Measurements from ENCODE around the gene RPL14.

RPL14 gene

GRCh38 chr3:40417845-40418543 is 39.1 kb upstream of the RPL14 start:
- no peaks in the 10 kb centered on the region for H3F3A ChIP-seq (ENCODE audit: insufficient read depth, low read length)
- H3K4me3 ChIP-seq (ENCODE audit: low read depth, low read length, poor library complexity, severe bottlenecking): no peak overlapping the region
- no peak overlapping the region for H3K27ac ChIP-seq (ENCODE audit: low read depth, low read length, poor library complexity, severe bottlenecking)
- H3K9me2 ChIP-seq (ENCODE audit: low read depth, low read length): no peaks in the 10 kb centered on the region
- H3K4me2 ChIP-seq (ENCODE audit: low read length): no peak overlapping the region
- no peaks in the 10 kb centered on the region for H3K36me3 ChIP-seq (ENCODE audit: insufficient read depth, low read length)
- H3K27me3 ChIP-seq (ENCODE audit: insufficient read depth, low read length): no peaks in the 10 kb centered on the region
- no peaks in the 10 kb centered on the region for H3K79me2 ChIP-seq (ENCODE audit: insufficient read depth, low read length)
- H3K9ac ChIP-seq (ENCODE audit: low read length): no peak overlapping the region
- H3K9me3 ChIP-seq (ENCODE audit: low read length): no peaks in the 10 kb centered on the region
- no peaks in the 10 kb centered on the region for H3K4me1 ChIP-seq (ENCODE audit: insufficient read depth, low read length, severe bottlenecking)
- TF ChIP-seq EZH2 (IDR thresholded peaks at IDR 0.05; ENCODE audit: borderline replicate concordance, low read length) (no peak), CTCF (IDR thresholded peaks at IDR 0.05; ENCODE audit: low read length) (no peak)
- H4K20me1 ChIP-seq (ENCODE audit: insufficient read depth, low read length): no peaks in the 10 kb centered on the region
- no peak overlapping the region for H2AFZ ChIP-seq (ENCODE audit: low read length)

- no peaks in the 10 kb centered on the region for H3K9me2 ChIP-seq (ENCODE audit: low read depth, low read length)
- no peak overlapping the region for H3K4me3 ChIP-seq (ENCODE audit: low read depth, low read length, poor library complexity, severe bottlenecking)
- no peak overlapping the region for H3K9ac ChIP-seq (ENCODE audit: low read length)
- no peaks in the 10 kb centered on the region for H3F3A ChIP-seq (ENCODE audit: insufficient read depth, low read length)
- no peak overlapping the region for H3K4me2 ChIP-seq (ENCODE audit: low read length)
- no peaks in the 10 kb centered on the region for H3K9me3 ChIP-seq (ENCODE audit: low read length)
- no peaks in the 10 kb centered on the region for H3K36me3 ChIP-seq (ENCODE audit: insufficient read depth, low read length)
- no peaks in the 10 kb centered on the region for H3K4me1 ChIP-seq (ENCODE audit: insufficient read depth, low read length, severe bottlenecking)
- H3K79me2 ChIP-seq (ENCODE audit: insufficient read depth, low read length): no peaks in the 10 kb centered on the region
- H3K27me3 ChIP-seq (ENCODE audit: insufficient read depth, low read length): no peaks in the 10 kb centered on the region
- no peak overlapping the region for H3K27ac ChIP-seq (ENCODE audit: low read depth, low read length, poor library complexity, severe bottlenecking)
- no peak overlapping the region for H2AFZ ChIP-seq (ENCODE audit: low read length)
- TF ChIP-seq CTCF (IDR thresholded peaks at IDR 0.05; ENCODE audit: low read length) (no peak), EZH2 (IDR thresholded peaks at IDR 0.05; ENCODE audit: borderline replicate concordance, low read length) (no peak)
- H4K20me1 ChIP-seq (ENCODE audit: insufficient read depth, low read length): no peaks in the 10 kb centered on the region
Measured at GRCh38 chr3:40422861-40423260, 34.3 kb upstream of the RPL14 start.

DNA sequence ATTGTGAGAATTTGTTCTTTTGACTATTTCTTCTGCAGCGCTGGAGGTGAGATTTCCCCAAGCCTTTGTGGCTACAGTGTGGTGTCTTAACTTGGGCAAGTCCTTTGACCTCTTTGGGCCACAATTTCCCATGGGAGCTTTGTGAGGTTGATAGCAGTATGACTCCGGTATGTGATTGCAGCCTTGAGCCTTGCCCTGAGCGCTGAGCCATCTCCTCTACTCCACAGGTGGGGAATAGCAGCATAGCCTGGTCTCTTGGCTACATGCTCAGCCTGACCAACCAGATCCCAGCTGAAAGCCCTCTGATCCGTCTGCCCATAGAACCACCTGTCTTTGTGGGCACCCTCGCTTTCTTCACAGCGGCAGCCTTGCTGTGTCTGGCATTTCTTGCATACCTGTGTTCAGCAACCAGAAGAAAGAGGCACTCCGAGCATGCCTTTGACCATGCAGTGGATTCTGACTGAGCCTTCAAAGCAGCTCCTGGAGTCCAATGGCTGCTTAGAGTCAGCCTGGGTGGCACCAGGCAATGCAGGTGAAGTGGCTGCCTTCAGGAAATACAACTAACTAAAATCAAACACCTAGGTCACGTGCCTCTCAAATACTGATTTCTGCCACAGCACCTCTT is 30.0 kb upstream of the RPL14 start:
- H3K4me3 ChIP-seq (ENCODE audit: low read depth, low read length, poor library complexity, severe bottlenecking): no peak overlapping the region
- H3K9ac ChIP-seq (ENCODE audit: low read length): no peak overlapping the region
- H3K36me3 ChIP-seq (ENCODE audit: insufficient read depth, low read length): no peaks in the 10 kb centered on the region
- no peaks in the 10 kb centered on the region for H3K4me1 ChIP-seq (ENCODE audit: insufficient read depth, low read length, severe bottlenecking)
- no peaks in the 10 kb centered on the region for H4K20me1 ChIP-seq (ENCODE audit: insufficient read depth, low read length)
- no peak overlapping the region for H3K27ac ChIP-seq (ENCODE audit: low read depth, low read length, poor library complexity, severe bottlenecking)
- H3K27me3 ChIP-seq (ENCODE audit: insufficient read depth, low read length): no peaks in the 10 kb centered on the region
- no peaks in the 10 kb centered on the region for H3F3A ChIP-seq (ENCODE audit: insufficient read depth, low read length)
- H3K9me3 ChIP-seq (ENCODE audit: low read length): no peaks in the 10 kb centered on the region
- TF ChIP-seq CTCF (IDR thresholded peaks at IDR 0.05; ENCODE audit: low read length) (no peak), EZH2 (IDR thresholded peaks at IDR 0.05; ENCODE audit: borderline replicate concordance, low read length) (no peak)
- H3K4me2 ChIP-seq (ENCODE audit: low read length): no peak overlapping the region
- H3K9me2 ChIP-seq (ENCODE audit: low read depth, low read length): no peaks in the 10 kb centered on the region
- no peaks in the 10 kb centered on the region for H3K79me2 ChIP-seq (ENCODE audit: insufficient read depth, low read length)
- no peak overlapping the region for H2AFZ ChIP-seq (ENCODE audit: low read length)

All from OCI-LY1 (cell line).